Ishikawa (cell line): ENCODE data around the gene MRTFA.
A peak's percentile ranks its signal among the peaks of the same experiment; 100 is the strongest.

Experiments
- CEBPB ChIP-seq: IDR thresholded peaks from 2 replicates; pipeline ENCODE4 v1.6.1; 2012
- CREB1 ChIP-seq: IDR thresholded peaks from 2 replicates; pipeline ENCODE4 v1.6.1; 2012; ENCODE audit warnings: low read depth
- EGR1 ChIP-seq: IDR thresholded peaks from 2 replicates; pipeline ENCODE4 v1.6.1; 2012
- EP300 ChIP-seq: IDR thresholded peaks from 2 replicates; pipeline ENCODE4 v1.6.1; 2012; ENCODE audit warnings: borderline replicate concordance
- FOXM1 ChIP-seq: IDR thresholded peaks from 2 replicates; pipeline ENCODE4 v1.6.1; 2012; ENCODE audit warnings: low read depth, borderline replicate concordance
- NFIC ChIP-seq: IDR thresholded peaks from 2 replicates; pipeline ENCODE4 v1.6.1; 2012
- RAD21 ChIP-seq: IDR thresholded peaks from 2 replicates; pipeline ENCODE4 v1.6.1; 2012; ENCODE audit warnings: low read depth
- TAF1 ChIP-seq: IDR thresholded peaks from 2 replicates; pipeline ENCODE4 v1.6.1; 2012; ENCODE audit warnings: low read depth, mild to moderate bottlenecking
- TCF12 ChIP-seq: IDR thresholded peaks from 2 replicates; pipeline ENCODE4 v1.6.1; 2012; ENCODE audit warnings: low read depth
- TEAD4 ChIP-seq: IDR thresholded peaks from 2 replicates; pipeline ENCODE4 v1.6.1; 2012
- YY1 ChIP-seq: IDR thresholded peaks from 2 replicates; pipeline ENCODE4 v1.6.1; 2012; ENCODE audit warnings: low read depth
- ZBTB7A ChIP-seq: IDR thresholded peaks from 2 replicates; pipeline ENCODE4 v1.6.1; 2012; ENCODE audit warnings: low read depth
- TF ChIP-seq, protein P1 (sequence below): IDR thresholded peaks from 2 replicates; pipeline ENCODE4 v1.6.1; 2012
- TF ChIP-seq, protein P2 (sequence below): IDR thresholded peaks from 2 replicates; pipeline ENCODE4 v1.6.1; 2012; ENCODE audit warnings: low read depth, mild to moderate bottlenecking
- TF ChIP-seq, protein P3 (sequence below): IDR thresholded peaks from 2 replicates; pipeline ENCODE4 v1.6.1; 2012

MRTFA gene

DNA sequence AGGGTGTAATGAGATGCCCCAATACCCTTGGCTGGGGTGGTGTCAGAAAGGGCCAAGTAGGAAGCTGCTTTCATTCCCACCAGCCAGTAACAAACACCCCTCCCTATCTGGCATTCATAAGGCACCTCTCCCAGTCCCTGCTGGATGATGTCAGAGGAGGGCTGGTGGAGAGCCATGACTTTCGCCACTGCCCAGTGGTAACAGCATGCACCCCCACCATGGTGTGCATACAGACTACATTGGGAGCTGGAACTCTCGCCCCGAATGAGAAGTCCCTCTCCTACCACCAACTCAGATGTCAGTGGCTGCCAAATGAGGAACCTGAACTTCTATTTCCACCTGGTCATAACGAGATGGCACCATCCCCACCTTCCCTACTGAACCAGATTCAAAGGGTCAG, 192.8 kb downstream of the MRTFA start:
- TF ChIP-seq RAD21 (no peak), ZBTB7A (no peak), YY1 (no peak), CEBPB (no peak), EP300 (no peak), NFIC (no peak), TEAD4 (no peak), CREB1 (no peak)
- TF ChIP-seq, protein P1, sequence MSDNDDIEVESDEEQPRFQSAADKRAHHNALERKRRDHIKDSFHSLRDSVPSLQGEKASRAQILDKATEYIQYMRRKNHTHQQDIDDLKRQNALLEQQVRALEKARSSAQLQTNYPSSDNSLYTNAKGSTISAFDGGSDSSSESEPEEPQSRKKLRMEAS: no peak
- TF ChIP-seq, protein P2, sequence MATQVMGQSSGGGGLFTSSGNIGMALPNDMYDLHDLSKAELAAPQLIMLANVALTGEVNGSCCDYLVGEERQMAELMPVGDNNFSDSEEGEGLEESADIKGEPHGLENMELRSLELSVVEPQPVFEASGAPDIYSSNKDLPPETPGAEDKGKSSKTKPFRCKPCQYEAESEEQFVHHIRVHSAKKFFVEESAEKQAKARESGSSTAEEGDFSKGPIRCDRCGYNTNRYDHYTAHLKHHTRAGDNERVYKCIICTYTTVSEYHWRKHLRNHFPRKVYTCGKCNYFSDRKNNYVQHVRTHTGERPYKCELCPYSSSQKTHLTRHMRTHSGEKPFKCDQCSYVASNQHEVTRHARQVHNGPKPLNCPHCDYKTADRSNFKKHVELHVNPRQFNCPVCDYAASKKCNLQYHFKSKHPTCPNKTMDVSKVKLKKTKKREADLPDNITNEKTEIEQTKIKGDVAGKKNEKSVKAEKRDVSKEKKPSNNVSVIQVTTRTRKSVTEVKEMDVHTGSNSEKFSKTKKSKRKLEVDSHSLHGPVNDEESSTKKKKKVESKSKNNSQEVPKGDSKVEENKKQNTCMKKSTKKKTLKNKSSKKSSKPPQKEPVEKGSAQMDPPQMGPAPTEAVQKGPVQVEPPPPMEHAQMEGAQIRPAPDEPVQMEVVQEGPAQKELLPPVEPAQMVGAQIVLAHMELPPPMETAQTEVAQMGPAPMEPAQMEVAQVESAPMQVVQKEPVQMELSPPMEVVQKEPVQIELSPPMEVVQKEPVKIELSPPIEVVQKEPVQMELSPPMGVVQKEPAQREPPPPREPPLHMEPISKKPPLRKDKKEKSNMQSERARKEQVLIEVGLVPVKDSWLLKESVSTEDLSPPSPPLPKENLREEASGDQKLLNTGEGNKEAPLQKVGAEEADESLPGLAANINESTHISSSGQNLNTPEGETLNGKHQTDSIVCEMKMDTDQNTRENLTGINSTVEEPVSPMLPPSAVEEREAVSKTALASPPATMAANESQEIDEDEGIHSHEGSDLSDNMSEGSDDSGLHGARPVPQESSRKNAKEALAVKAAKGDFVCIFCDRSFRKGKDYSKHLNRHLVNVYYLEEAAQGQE: no peak

DNA sequence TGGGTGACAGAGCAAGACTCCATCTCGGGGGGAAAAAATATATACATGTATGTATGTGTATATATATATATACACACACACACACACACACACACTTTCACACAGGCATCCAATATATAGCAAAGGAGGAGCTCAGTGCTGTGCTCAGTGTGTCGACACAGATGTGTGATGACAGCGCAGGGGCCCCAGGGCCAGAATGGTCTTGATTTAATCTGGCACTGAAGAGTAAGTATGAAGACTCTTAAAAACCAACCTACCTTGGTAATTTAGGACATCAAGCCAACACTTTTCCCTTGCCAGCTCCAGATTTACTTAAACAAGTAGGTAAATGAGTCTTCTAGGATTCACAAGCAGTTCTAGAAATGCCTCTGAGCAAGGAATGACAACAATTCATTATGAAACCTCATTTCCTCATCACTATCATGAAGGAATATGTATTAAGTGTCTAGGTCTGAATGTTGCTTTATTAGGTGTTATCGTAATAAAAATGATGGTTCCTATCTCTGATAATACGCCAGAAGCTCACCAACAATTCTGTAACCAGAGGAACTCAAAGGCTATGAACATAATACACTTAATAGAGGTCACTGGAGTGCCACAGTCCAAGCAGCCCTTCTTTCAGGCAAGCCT, 194.6 kb downstream of the MRTFA start:
- TF ChIP-seq, protein P1: no peak
- TF ChIP-seq FOXM1: no peak
- no peak for TF ChIP-seq CREB1
- no peak for TF ChIP-seq CEBPB
- TF ChIP-seq RAD21: no peak
- no peak for TF ChIP-seq NFIC
- no peak for TF ChIP-seq ZBTB7A
- TF ChIP-seq, protein P3, sequence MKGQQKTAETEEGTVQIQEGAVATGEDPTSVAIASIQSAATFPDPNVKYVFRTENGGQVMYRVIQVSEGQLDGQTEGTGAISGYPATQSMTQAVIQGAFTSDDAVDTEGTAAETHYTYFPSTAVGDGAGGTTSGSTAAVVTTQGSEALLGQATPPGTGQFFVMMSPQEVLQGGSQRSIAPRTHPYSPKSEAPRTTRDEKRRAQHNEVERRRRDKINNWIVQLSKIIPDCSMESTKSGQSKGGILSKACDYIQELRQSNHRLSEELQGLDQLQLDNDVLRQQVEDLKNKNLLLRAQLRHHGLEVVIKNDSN: no peak
- no peak for TF ChIP-seq TCF12
- TF ChIP-seq TAF1: no peak
- no peak for TF ChIP-seq EP300
- no peak for TF ChIP-seq EGR1
- no peak for TF ChIP-seq YY1
- TF ChIP-seq TEAD4: no peak
- TF ChIP-seq, protein P2: no peak

DNA sequence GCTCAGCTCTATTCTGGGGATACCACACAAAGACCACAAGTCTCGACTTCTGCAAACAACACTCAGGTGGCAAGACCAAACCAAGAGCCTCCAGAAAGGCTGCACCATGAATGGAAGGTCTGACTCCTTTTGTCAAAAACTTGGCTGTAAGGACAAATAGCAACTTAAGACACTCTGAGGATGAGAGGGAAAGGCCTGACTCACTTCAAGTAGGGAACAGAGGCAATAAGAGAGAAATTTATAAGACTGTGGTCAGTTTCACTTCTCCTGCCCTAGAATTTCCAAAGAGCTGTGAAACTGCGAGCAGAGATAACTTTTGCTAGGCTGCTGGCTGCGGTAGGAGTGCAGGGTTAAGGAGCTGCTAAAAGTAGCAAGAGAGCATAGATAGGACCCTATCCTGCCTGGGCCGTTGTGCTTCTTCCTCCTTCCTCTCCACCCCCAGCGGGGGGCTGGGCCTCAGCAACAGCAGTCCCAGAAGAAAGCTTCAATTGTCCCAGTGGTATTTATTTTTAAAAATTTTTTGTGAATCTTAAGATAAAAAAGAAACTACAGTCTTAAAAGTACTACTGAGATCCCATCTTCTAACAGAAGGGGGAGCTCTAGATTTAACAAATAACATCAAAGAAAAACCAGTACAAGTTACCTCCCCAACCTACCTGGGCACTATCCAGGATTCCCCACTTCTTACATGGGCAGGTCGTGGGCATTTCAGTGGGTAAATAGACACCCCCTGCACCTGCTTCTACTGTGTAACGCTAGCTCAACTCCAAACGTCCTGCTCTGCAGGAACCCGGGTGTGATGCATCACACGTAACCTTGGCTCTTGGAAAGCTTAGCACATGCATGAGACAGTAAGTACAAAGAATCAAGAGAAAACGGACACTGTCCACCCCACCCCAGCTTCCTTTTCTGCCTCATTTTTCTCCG, 199.8 kb downstream of the MRTFA start:
- TF ChIP-seq, protein P1: no peak
- peak; percentile 64 for TF ChIP-seq RAD21

DNA sequence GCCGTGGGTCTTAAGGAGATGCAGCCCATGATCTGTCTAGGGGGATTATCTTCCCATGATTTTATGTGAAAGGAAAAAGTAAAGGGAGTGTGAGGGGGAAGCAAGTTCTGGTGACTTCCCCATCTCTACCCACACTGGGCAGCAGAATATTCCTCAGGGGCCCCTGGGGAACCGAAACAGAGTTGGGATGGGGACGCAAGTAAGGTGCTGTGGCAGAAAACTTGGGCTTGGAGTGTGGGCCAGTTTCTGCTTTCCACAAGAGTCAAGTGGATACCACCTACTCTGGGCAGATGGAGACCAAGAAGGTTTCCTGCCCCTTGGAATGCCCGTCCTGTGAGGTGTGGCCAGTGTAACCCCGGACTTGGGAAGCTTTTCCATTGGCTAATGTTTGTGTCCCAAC, 201.8 kb downstream of the MRTFA start:
- TF ChIP-seq FOXM1 (no peak), CEBPB (no peak), EGR1 (no peak), ZBTB7A (no peak), TAF1 (no peak), TCF12 (no peak), EP300 (no peak), RAD21 (no peak), CREB1 (no peak), YY1 (no peak), NFIC (no peak), TEAD4 (no peak)
- TF ChIP-seq, protein P1: no peak
- TF ChIP-seq, protein P3: no peak
- TF ChIP-seq, protein P2: no peak
